GM12872 (cell line): ENCODE results near the gene WNT3.

Source experiments
- TF ChIP-seq, protein P1 (sequence below): IDR thresholded peaks from 3 replicates; pipeline ENCODE4 v1.5.1; 2011; ENCODE audit warnings: low read depth, mild to moderate bottlenecking, low read length, moderate library complexity; ENCODE audit not compliant: insufficient read depth

The WNT3 gene

GRCh38 chr17:46818316-46818928 lies at the start of gene WNT3:
Gene WNT3 (minus strand): TSS chr17:46818692. CDS start chr17:46818597, 95 bp downstream.
- TF ChIP-seq, protein P1, sequence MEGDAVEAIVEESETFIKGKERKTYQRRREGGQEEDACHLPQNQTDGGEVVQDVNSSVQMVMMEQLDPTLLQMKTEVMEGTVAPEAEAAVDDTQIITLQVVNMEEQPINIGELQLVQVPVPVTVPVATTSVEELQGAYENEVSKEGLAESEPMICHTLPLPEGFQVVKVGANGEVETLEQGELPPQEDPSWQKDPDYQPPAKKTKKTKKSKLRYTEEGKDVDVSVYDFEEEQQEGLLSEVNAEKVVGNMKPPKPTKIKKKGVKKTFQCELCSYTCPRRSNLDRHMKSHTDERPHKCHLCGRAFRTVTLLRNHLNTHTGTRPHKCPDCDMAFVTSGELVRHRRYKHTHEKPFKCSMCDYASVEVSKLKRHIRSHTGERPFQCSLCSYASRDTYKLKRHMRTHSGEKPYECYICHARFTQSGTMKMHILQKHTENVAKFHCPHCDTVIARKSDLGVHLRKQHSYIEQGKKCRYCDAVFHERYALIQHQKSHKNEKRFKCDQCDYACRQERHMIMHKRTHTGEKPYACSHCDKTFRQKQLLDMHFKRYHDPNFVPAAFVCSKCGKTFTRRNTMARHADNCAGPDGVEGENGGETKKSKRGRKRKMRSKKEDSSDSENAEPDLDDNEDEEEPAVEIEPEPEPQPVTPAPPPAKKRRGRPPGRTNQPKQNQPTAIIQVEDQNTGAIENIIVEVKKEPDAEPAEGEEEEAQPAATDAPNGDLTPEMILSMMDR, result no peak

- TF ChIP-seq, protein P1, result no peak
These were observed 48.3 kb upstream of the WNT3 start for GRCh38 chr17:46866747-46867146.

- TF ChIP-seq, protein P1, result no peak
These were observed 47.8 kb upstream of the WNT3 start for GRCh38 chr17:46866325-46866724.

- TF ChIP-seq, protein P1, result no peak
These were observed 46.6 kb upstream of the WNT3 start for GRCh38 chr17:46865100-46865499.

DNA sequence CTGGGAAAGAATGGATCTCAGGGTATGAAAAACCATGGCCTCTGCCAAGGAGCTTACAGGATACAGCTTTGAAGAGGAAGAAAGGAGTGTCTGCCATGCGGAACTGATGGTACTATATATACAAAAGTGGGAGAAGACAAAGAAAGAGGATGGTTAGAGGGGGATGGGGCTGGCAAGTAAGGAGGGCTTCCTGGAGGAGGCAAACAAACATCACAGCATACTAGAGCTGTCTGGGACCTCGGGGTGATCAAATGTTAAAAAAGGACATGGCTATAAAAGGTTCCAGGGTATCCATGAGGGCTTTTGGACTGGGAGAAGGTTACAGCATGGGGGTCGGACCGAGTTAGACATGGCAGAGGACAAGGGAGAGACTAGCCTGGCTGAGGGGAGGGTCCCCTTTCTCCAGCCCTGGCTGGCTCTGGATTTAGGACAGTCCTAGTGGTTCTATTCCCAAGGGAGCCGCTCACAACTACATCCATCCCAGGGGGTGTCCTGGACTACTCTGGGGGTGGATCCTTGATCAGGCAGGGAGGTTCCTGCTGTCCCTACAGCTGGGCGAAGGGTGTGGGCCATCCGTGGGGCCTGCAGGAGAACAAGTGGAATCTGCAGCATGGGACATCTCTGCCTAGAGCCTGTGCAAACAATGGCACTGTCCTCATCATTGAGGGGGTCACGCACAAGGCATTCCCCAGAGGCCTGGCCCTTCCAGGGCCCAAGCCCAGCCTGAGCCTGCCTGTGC lies 45.1 kb upstream of the WNT3 start:
- TF ChIP-seq, protein P1, result no peak

DNA sequence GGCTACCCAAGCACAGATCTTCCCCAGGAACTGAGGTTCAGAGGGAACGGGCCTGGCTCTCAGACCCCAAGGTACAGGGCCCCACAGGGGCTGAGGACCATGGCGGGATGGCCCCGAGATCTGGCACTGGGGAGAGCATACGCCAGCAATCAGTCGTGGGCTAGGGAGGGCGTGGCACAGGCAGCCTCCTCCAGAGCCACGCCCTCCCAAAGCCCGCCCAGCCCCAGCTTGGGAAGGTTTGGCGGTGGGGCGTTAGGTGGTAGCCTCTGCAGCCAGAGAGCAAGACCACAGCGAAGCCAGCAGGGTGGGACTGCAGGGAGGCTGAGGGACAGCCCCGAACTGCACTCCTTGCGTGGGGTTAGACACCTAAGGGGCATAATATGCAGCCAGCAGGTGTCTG lies 44.5 kb upstream of the WNT3 start:
- TF ChIP-seq, protein P1, result no peak

- TF ChIP-seq, protein P1, result no peak
These were observed 41.5 kb upstream of the WNT3 start for GRCh38 chr17:46859996-46860395.
